HEK293 (cell line): ENCODE results near the gene PPOX.

Experiments used
- BCL11B ChIP-seq: fragments of 450-650 bp; formaldehyde crosslinking; IDR thresholded peaks from 2 replicates; pipeline ENCODE4 v1.5.1; 2016; ENCODE audit warnings: low read depth, missing biosample characterization, missing genetic modification characterization
- EGR2 ChIP-seq: fragments of 450-650 bp; formaldehyde crosslinking; IDR thresholded peaks from 2 replicates; pipeline ENCODE4 v1.5.1; 2016; ENCODE audit warnings: low read depth, missing biosample characterization, missing genetic modification characterization
- GLIS1 ChIP-seq: fragments of 450-650 bp; formaldehyde crosslinking; IDR thresholded peaks from 2 replicates; pipeline ENCODE4 v1.5.1; 2016; ENCODE audit warnings: missing biosample characterization, missing genetic modification characterization
- HOXA7 ChIP-seq: sonication (generic); formaldehyde crosslinking; IDR thresholded peaks from 2 replicates; pipeline ENCODE4 v1.8.1; 2022; ENCODE audit warnings: missing genetic modification reagents, borderline replicate concordance
- HOXC10 ChIP-seq: sonication (generic); formaldehyde crosslinking; IDR thresholded peaks from 2 replicates; pipeline ENCODE4 v1.8.1; 2023; ENCODE audit warnings: mild to moderate bottlenecking, missing genetic modification reagents
- OVOL3 ChIP-seq: fragments of 450-650 bp; formaldehyde crosslinking; IDR thresholded peaks from 2 replicates; pipeline ENCODE4 v1.5.1; 2016; ENCODE audit warnings: missing biosample characterization, missing genetic modification characterization
- PRDM4 ChIP-seq: fragments of 450-650 bp; formaldehyde crosslinking; IDR thresholded peaks from 2 replicates; pipeline ENCODE4 v1.5.1; 2017; ENCODE audit warnings: missing biosample characterization, missing genetic modification characterization
- SETDB1 ChIP-seq: IDR thresholded peaks from one replicate; pipeline ENCODE4 v1.6.1; 2017; ENCODE audit warnings: mild to moderate bottlenecking, low read length, moderate library complexity, mixed read lengths; ENCODE audit not compliant: insufficient read length
- SP3 ChIP-seq: fragments of 450-650 bp; formaldehyde crosslinking; IDR thresholded peaks from 2 replicates; pipeline ENCODE4 v1.5.1; 2016; ENCODE audit warnings: missing biosample characterization, missing genetic modification characterization
- WT1 ChIP-seq: fragments of 450-650 bp; formaldehyde crosslinking; IDR thresholded peaks from 2 replicates; pipeline ENCODE4 v1.5.1; 2016; ENCODE audit warnings: missing biosample characterization, missing genetic modification characterization
- YY1 ChIP-seq: fragments of 450-650 bp; formaldehyde crosslinking; IDR thresholded peaks from 2 replicates; pipeline ENCODE4 v1.5.1; 2018; ENCODE audit warnings: missing biosample characterization, missing genetic modification characterization
- ZBTB21 ChIP-seq: fragments of 450-650 bp; formaldehyde crosslinking; IDR thresholded peaks from 2 replicates; pipeline ENCODE4 v1.5.1; 2017; ENCODE audit warnings: missing biosample characterization, missing genetic modification characterization
- ZBTB7A ChIP-seq: fragments of 450-650 bp; formaldehyde crosslinking; IDR thresholded peaks from 2 replicates; pipeline ENCODE4 v1.5.1; 2016; ENCODE audit warnings: low read depth, missing biosample characterization, missing genetic modification characterization
- ZFP3 ChIP-seq: fragments of 450-650 bp; formaldehyde crosslinking; IDR thresholded peaks from 2 replicates; pipeline ENCODE4 v1.5.1; 2016; ENCODE audit warnings: low read depth, missing biosample characterization, missing genetic modification characterization
- ZNF132 ChIP-seq: fragments of 450-650 bp; formaldehyde crosslinking; IDR thresholded peaks from 2 replicates; pipeline ENCODE4 v1.5.1; 2017; ENCODE audit warnings: missing biosample characterization, missing genetic modification characterization, borderline replicate concordance
- ZNF155 ChIP-seq: fragments of 450-650 bp; formaldehyde crosslinking; IDR thresholded peaks from 2 replicates; pipeline ENCODE4 v1.5.1; 2016; ENCODE audit warnings: missing biosample characterization, missing genetic modification characterization
- ZNF211 ChIP-seq: fragments of 450-650 bp; formaldehyde crosslinking; IDR thresholded peaks from 2 replicates; pipeline ENCODE4 v1.5.1; 2016; ENCODE audit warnings: low read depth, missing biosample characterization, missing genetic modification characterization
- ZNF214 ChIP-seq: fragments of 450-650 bp; formaldehyde crosslinking; IDR thresholded peaks from 2 replicates; pipeline ENCODE4 v1.5.1; 2017; ENCODE audit warnings: missing biosample characterization, mild to moderate bottlenecking, missing genetic modification characterization, borderline replicate concordance
- ZNF350 ChIP-seq: fragments of 450-650 bp; formaldehyde crosslinking; IDR thresholded peaks from 2 replicates; pipeline ENCODE4 v1.5.0; 2017; ENCODE audit warnings: missing biosample characterization, mild to moderate bottlenecking, missing genetic modification characterization
- ZNF404 ChIP-seq: fragments of 450-650 bp; formaldehyde crosslinking; IDR thresholded peaks from 2 replicates; pipeline ENCODE4 v1.5.1; 2017; ENCODE audit warnings: missing biosample characterization, missing genetic modification characterization
- ZNF416 ChIP-seq: fragments of 450-650 bp; formaldehyde crosslinking; IDR thresholded peaks from 2 replicates; pipeline ENCODE4 v1.5.1; 2016; ENCODE audit warnings: missing biosample characterization, missing genetic modification characterization
- ZNF549 ChIP-seq: fragments of 450-650 bp; IDR thresholded peaks from 2 replicates; pipeline ENCODE4 v1.5.1; 2018; ENCODE audit warnings: missing biosample characterization, missing genetic modification characterization, mild to moderate bottlenecking, inconsistent platforms, moderate library complexity
- ZNF626 ChIP-seq: fragments of 450-650 bp; sonication (Bioruptor Pico); formaldehyde crosslinking; IDR thresholded peaks from 2 replicates; pipeline ENCODE4 v1.5.1; 2018; ENCODE audit warnings: missing biosample characterization, missing genetic modification characterization, inconsistent platforms
- ZNF670 ChIP-seq: fragments of 450-650 bp; formaldehyde crosslinking; IDR thresholded peaks from 2 replicates; pipeline ENCODE4 v1.5.1; 2016; ENCODE audit warnings: missing biosample characterization, missing genetic modification characterization, low read depth
- ZNF677 ChIP-seq: fragments of 450-650 bp; IDR thresholded peaks from 2 replicates; pipeline ENCODE4 v1.5.0; 2018; ENCODE audit warnings: missing biosample characterization, mild to moderate bottlenecking, missing genetic modification characterization, moderate library complexity
- ZNF785 ChIP-seq: fragments of 450-650 bp; formaldehyde crosslinking; IDR thresholded peaks from 2 replicates; pipeline ENCODE4 v1.5.1; 2016; ENCODE audit warnings: missing biosample characterization, missing genetic modification characterization
- ZNF837 ChIP-seq: fragments of 450-650 bp; formaldehyde crosslinking; IDR thresholded peaks from 2 replicates; pipeline ENCODE4 v1.5.1; 2016; ENCODE audit warnings: missing biosample characterization, missing genetic modification characterization
- ZSCAN5A ChIP-seq: fragments of 450-650 bp; formaldehyde crosslinking; IDR thresholded peaks from 2 replicates; pipeline ENCODE4 v1.5.1; 2016; ENCODE audit warnings: missing biosample characterization, missing genetic modification characterization
- TF ChIP-seq, protein P1 (sequence below): fragments of 450-650 bp; IDR thresholded peaks from 2 replicates; pipeline ENCODE4 v1.5.1; 2018; ENCODE audit warnings: missing biosample characterization, missing genetic modification characterization
- TF ChIP-seq, protein P2 (sequence below): fragments of 450-650 bp; formaldehyde crosslinking; IDR thresholded peaks from 2 replicates; pipeline ENCODE4 v1.5.1; 2017; ENCODE audit warnings: missing biosample characterization, missing genetic modification characterization
- TF ChIP-seq, protein P3 (sequence below): fragments of 450-650 bp; formaldehyde crosslinking; IDR thresholded peaks from 2 replicates; pipeline ENCODE4 v1.5.1; 2016; ENCODE audit warnings: missing biosample characterization, missing genetic modification characterization, low read depth
- TF ChIP-seq, protein P4 (sequence below): sonication (generic); formaldehyde crosslinking; IDR thresholded peaks from 2 replicates; pipeline ENCODE4 v1.8.1; 2022; ENCODE audit warnings: mild to moderate bottlenecking, moderate library complexity, missing genetic modification reagents

Gene PPOX

DNA sequence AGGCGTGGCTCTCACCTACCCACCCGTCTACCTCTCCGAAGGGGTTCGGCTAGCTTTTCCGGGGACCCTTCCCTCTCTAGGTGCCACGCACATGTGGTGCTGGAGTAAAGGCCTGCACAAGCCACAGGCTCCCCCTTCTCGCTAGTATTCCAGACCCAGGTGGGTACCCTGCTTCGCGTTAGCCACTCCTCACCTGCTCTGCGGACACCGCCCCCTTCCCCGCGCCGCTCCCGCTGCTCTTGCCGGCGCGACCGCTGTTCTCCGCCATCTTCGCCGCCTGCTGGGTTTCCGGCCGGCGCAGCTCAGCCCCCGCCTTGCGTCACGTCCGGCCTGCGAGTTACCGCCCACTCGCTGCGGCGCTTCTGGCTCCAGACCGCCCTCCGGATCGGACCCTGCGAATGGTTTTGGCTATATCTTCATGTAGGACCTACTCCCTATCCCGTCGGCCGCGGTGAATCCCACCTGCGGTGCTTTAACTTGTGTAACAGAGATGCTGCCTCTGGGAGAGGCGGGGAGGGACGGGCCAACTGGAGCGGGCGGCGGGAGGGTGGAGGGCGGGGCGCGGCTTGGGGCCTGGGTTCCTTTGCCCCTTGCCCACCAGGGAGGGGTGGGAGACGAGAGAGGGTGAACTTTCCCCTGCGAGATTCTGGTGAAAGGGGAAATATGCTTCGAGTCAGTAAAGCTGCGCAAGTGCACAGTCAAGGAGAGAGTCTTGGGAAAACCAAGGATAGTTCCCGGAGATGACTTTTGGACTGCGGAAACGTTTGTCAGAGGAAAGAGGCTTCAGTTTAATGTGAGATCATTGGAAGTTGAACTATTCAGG lies 48.3 kb upstream of the PPOX start, which contains the start of the genes NIT1 and PFDN2 (continued):
- TF ChIP-seq ZNF350 (no peak), ZBTB21 (tag by site-specific recombination) (0 out of 2 replicates have a peak, but pooled peaks have one; percentile 26), ZNF549 (tag by site-specific recombination) (no peak), ZNF837 (tag by site-specific recombination) (no peak), GLIS1 (tag by site-specific recombination) (peak; percentile 70), ZNF132 (tag by site-specific recombination) (no peak), ZNF416 (tag by site-specific recombination) (no peak), ZNF626 (tag by site-specific recombination) (no peak), SETDB1 (no peak), WT1 (tag by site-specific recombination) (no peak), PRDM4 (tag by site-specific recombination) (no peak; the same call in 1 of the 2 replicates), YY1 (peak; percentile 87), SP3 (tag by site-specific recombination) (peak; percentile 91), BCL11B (tag by site-specific recombination) (no peak), OVOL3 (0 out of 2 replicates have a peak, but pooled peaks have one; percentile 35), ZNF211 (tag by site-specific recombination) (no peak), ZNF214 (no peak), ZSCAN5A (tag by site-specific recombination) (peak; percentile 71; the same call in 1 of the 2 replicates), EGR2 (peak; percentile 84), HOXC10 (CRISPR knock-in tag) (no peak), ZNF677 (tag by site-specific recombination) (no peak), ZNF785 (tag by site-specific recombination) (no peak), ZFP3 (tag by site-specific recombination) (no peak), ZBTB7A (tag by site-specific recombination) (0 out of 2 replicates have a peak, but pooled peaks have one; percentile 73), HOXA7 (CRISPR knock-in tag) (no peak), ZNF670 (tag by site-specific recombination) (no peak), ZNF404 (no peak), ZNF155 (tag by site-specific recombination) (no peak)
- TF ChIP-seq, protein P1, sequence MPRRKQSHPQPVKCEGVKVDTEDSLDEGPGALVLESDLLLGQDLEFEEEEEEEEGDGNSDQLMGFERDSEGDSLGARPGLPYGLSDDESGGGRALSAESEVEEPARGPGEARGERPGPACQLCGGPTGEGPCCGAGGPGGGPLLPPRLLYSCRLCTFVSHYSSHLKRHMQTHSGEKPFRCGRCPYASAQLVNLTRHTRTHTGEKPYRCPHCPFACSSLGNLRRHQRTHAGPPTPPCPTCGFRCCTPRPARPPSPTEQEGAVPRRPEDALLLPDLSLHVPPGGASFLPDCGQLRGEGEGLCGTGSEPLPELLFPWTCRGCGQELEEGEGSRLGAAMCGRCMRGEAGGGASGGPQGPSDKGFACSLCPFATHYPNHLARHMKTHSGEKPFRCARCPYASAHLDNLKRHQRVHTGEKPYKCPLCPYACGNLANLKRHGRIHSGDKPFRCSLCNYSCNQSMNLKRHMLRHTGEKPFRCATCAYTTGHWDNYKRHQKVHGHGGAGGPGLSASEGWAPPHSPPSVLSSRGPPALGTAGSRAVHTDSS, result no peak
- TF ChIP-seq, protein P2, sequence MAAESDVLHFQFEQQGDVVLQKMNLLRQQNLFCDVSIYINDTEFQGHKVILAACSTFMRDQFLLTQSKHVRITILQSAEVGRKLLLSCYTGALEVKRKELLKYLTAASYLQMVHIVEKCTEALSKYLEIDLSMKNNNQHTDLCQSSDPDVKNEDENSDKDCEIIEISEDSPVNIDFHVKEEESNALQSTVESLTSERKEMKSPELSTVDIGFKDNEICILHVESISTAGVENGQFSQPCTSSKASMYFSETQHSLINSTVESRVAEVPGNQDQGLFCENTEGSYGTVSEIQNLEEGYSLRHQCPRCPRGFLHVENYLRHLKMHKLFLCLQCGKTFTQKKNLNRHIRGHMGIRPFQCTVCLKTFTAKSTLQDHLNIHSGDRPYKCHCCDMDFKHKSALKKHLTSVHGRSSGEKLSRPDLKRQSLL (tag by site-specific recombination), result no peak
- TF ChIP-seq, protein P3, sequence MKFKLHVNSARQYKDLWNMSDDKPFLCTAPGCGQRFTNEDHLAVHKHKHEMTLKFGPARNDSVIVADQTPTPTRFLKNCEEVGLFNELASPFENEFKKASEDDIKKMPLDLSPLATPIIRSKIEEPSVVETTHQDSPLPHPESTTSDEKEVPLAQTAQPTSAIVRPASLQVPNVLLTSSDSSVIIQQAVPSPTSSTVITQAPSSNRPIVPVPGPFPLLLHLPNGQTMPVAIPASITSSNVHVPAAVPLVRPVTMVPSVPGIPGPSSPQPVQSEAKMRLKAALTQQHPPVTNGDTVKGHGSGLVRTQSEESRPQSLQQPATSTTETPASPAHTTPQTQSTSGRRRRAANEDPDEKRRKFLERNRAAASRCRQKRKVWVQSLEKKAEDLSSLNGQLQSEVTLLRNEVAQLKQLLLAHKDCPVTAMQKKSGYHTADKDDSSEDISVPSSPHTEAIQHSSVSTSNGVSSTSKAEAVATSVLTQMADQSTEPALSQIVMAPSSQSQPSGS (tag by site-specific recombination), result no peak
- TF ChIP-seq, protein P4, sequence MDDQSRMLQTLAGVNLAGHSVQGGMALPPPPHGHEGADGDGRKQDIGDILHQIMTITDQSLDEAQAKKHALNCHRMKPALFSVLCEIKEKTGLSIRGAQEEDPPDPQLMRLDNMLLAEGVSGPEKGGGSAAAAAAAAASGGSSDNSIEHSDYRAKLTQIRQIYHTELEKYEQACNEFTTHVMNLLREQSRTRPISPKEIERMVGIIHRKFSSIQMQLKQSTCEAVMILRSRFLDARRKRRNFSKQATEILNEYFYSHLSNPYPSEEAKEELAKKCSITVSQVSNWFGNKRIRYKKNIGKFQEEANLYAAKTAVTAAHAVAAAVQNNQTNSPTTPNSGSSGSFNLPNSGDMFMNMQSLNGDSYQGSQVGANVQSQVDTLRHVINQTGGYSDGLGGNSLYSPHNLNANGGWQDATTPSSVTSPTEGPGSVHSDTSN (CRISPR knock-in tag), result no peak
